Hepatocyte (in vitro differentiated cells): Measurements from ENCODE around the gene IL23A.

Source experiments
- CTCF ChIP-seq: fragments of 200-600 bp; sonication (generic); IDR thresholded peaks from 2 replicates; pipeline ENCODE4 v1.5.1; 2016; ENCODE audit warnings: antibody characterized with exemption, mild to moderate bottlenecking; ENCODE audit not compliant: poor library complexity
- EZH2 ChIP-seq: fragments of 200-600 bp; sonication (generic); IDR thresholded peaks from 2 replicates; pipeline ENCODE4 v1.6.1; 2016; ENCODE audit warnings: antibody characterized with exemption, mild to moderate bottlenecking, borderline replicate concordance

GRCh38 chr12:56315249-56315621, 23.4 kb upstream of the IL23A start:
- TF ChIP-seq CTCF (no peak), EZH2 (no peak)
